GM21423 (cell line): ENCODE data around the gene THUMPD3.

Experiments used
- ATAC-seq: cut with Tn5 transposase; IDR thresholded peaks from one replicate; pipeline ENCODE4 v1.9.1; 2021; ENCODE audit warnings: mild to moderate bottlenecking, moderate library complexity; ENCODE audit not compliant: unreplicated experiment

THUMPD3 gene

DNA sequence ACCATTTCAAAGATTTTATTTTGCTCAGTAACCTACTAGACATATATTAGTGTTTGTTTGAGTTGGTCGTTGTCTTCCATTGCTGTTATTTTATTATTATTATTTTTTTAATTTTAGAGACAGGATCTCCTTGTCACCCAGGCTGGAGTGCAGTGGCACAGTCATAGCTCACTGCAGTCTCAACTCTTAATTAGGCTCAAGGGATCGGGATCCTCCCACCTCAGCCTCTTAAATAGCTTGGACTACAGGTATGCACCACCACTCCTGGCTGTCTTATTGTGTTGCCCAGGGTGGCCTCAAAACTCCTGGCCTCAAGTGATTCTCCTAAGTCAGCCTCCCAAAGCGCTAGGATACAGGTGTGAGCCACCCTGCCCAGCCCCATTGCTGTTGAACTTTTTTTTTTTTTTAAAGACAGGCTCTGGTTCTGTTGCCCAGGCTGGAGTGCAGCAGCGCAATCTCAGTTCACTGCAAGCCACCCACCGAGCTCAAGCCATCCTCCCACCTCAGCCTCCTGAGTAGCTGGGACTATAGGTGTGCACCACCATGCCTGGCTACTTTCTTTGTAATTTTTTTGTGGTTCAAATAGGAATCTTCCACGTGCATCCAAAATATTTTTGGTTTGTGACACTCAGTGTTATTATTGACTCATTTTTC, 52.8 kb downstream of the THUMPD3 start:
- ATAC-seq, result no peak

DNA sequence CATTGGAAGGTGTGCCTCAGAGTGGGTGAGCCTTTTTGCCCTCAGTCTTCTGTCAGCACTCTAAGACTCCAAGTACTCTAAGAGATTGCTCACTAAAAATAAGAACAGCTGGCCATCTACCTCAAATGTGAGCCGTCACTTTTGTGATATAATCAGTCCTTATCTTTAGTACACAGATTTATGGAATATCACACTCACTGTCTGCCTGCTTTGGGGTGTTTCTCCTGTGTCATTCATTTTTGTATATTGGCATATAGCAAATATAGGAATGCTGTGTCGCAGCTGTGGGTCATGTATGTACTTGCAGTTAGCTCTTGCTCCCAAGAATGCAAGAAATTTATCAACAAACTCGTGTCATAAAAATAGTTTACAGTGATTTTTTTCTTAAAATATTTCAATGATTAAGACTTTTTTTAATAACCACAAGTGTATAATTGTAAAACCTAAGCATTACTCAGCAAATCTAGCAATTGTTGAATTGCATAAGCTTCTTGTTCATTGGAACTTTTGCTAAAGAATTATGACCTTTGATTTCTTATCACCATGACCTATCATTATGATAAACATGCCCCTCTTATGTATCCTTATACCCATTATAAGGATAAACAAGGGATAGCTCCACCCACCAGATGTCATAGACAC, 53.4 kb downstream of the THUMPD3 start:
- ATAC-seq, result no peak

DNA sequence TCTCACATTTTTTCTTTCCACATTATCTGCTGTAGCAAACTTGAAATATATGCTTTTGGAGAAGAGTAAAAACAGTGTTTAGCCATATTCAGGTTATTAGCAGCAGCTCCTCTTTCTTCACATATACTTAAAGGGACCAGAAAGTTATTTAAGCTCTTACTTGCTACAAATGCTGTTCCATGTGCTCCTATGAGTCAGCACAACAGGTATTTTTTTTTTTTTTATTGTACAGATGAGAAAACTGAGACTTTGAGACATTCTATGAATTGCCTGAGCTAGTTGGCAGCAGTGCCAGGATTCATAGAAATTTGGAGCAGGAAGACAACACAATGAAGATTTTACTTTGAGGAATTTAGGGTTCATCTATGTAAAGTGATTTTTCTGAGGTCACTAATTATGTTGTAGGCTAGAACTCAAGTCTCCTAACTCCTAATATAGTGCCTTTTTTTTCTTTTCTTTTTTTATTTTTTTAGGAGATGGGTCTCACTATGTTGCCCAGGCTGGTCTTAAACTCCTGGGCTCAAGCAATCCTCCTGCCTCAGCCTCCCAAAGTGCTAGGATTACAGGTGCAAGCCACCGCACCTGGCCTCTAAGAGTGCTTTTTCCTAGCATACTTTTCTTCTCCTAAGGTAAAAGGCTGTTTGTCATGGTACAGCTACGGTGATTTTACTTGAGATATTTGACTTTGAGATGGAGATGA, 58.1 kb downstream of the THUMPD3 start:
- no peak for ATAC-seq

DNA sequence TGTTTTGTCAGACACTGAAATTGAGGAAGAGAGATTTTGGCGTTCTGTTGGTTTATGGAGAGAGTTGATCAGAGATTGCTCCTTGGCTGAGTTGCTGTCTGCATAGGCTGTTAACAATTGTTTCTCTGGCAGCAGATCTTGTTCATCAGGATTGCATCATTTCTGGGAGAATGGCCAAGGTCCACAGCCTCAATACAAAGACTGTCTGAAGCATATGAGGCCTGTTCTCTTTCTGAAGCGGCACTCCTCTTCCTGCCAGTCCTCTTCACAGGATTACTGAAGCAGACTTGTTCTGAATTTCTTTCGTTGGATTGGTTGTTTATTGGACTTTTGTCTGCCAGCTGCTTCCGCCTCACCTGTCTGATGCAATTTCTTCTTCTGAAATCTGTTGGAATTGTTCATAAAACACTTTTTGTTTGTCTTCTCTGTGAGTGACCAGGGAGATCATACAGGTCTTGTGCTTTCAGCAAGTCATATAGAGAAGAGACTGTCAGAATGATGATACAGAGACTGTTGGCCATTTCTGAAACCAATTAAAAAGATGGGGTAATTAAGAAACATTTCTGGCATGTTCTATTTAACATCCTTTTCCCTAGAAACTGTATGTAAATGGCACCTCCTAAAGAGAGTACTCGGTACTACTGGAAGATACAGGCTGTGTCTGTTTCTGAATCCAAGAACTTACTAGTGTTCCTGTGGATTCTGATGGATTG, 60.0 kb downstream of the THUMPD3 start:
- no peak for ATAC-seq

DNA sequence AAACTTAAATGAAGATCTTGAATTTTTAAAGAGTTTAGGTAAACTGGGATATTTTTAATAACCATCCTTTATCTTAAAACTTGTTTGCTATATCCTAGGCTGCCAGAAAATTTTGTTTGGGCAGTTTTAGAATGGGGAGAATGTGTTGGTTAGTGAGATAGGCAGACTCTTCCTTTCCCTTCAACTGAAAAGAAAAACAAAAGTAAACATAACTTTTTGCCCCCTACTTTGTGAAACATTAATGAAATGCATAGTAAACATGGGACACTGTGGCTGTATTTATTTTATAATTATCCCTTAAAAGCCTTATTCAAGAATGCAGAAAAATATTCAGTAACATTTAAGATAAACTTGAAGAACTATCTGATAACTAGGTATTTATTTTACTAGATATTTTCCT, 65.6 kb downstream of the THUMPD3 start:
- ATAC-seq, result no peak

DNA sequence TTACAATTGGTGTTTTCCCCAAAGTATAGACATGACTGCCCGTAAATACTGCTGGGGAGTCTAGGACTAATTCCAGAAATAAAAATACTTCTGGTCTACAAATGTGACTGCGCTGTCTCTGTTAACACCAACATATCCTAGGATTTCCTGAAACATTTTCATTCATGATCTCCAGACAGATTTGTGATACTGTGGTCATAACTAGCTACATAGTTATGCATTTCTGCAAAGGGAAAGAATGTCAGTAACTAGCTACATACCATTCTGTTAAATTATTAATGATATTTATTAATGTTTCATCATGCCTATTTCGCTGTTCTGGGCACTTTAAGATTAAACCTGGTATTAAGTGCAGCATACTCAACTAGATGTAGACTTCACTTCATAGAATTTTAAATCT, 67.9 kb downstream of the THUMPD3 start:
- ATAC-seq, result no peak

DNA sequence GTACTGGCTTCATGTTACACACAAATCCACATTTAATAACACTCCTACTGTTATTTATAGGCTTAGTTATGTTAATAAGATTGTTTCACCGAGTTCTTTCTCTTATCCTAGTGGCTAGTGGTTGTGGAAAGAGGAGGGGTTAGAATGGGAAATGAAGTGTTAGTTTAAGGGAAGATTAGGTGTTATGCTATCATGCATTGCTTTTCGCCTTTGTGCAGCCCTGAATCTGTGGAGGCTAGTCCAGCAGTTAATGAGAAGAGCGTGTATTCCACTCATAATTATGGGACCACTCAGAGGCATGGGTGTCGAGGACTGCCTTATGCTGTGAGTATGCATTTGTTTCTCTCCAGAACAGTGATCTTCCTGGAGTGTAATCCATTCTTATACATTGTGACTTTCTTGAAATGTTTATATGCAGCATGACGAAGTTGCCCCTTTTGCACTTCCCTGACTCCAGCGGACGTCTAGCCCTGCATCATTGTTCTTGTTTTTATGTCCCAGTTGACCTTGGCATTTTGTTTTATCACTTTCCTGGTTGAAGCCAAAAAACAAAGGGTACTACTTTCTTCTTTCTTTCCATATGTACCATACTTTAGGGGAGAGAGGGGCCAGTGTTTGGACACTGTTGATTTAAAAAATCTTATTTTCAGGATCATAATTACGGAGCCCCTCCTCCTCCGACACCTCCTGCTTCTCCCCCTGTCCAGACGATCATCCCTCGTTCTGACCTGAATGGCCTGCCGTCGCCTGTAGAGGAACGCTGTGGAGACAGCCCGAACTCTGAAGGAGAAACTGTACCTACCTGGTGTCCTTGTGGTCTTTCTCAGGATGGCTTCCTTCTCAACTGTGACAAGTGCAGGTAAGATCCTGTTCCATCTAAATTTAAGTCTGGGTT, 71.0 kb downstream of the THUMPD3 start:
- ATAC-seq, result no peak

DNA sequence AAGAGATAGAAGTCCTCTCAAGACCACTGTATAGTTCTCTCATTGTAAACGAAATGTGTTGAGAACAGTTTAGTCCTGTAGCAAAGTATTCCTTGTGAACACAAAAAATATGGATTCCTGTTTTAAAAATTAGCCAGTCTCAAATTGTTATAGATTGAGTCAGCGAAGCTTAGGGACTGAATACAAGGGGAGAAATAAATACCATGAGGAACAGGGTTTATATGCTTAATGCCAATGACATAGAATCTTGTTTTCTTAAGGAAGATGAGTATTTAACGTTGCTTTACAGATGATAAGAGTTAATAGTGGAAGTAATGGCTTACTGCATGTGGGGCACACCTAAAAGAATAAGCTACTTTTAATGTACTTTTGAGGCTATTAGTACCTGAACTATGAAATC, 72.5 kb downstream of the THUMPD3 start:
- no peak for ATAC-seq
